B cell (primary cell): ENCODE results near the gene AFG1L.

Source experiments
- CTCF ChIP-seq: fragments of 200-600 bp; IDR thresholded peaks from one replicate; pipeline ENCODE4 v1.8.0; 2022; ENCODE audit warnings: antibody characterized with exemption, mild to moderate bottlenecking
- EZH2 ChIP-seq: IDR thresholded peaks from 2 replicates; pipeline ENCODE4 v1.6.1; 2012; ENCODE audit warnings: borderline replicate concordance, low read depth, mild to moderate bottlenecking, moderate library complexity, low read length; ENCODE audit not compliant: insufficient read depth, poor library complexity, severe bottlenecking

GRCh38 chr6:108337721-108338120 is 42.9 kb downstream of the AFG1L start:
- TF ChIP-seq CTCF (no peak), EZH2 (no peak)
